Measurements from ENCODE around the gene ZSWIM4. TPM values are rescaled to one million over a fixed set of nuclear protein-coding genes. Genes with fewer than 3 reads are reported as not detected.

Gene ZSWIM4
- total RNA-seq, 4 donors from 2014 or later = 6.9 to 15.6 (median 8.9) TPM

DNA sequence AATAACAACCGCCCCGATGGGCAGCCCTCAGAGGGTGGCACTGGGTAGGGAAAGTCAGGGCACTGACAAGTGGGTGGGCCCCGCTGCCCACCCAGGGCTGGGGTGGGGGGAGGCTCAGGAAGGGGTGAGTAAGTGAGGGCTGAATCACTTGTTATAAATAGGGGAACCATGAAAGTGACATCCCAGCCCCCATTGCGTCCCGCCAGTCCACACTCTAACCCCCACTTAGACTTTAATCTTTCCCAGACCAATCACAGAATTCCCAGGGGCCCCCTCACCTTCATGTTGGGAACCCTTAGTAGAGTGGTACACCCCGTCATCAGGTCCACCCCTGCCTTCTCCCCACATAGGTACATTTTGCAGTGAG, 44.7 kb downstream of the ZSWIM4 start:
- TF ChIP-seq, protein P1, sequence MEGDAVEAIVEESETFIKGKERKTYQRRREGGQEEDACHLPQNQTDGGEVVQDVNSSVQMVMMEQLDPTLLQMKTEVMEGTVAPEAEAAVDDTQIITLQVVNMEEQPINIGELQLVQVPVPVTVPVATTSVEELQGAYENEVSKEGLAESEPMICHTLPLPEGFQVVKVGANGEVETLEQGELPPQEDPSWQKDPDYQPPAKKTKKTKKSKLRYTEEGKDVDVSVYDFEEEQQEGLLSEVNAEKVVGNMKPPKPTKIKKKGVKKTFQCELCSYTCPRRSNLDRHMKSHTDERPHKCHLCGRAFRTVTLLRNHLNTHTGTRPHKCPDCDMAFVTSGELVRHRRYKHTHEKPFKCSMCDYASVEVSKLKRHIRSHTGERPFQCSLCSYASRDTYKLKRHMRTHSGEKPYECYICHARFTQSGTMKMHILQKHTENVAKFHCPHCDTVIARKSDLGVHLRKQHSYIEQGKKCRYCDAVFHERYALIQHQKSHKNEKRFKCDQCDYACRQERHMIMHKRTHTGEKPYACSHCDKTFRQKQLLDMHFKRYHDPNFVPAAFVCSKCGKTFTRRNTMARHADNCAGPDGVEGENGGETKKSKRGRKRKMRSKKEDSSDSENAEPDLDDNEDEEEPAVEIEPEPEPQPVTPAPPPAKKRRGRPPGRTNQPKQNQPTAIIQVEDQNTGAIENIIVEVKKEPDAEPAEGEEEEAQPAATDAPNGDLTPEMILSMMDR (IDR thresholded peaks at IDR 0.05) = no peak
- TF ChIP-seq POLR2A (IDR thresholded peaks at IDR 0.05) = no peak
- peaks cover 23 to 70% of the 10 kb centered on the region in 2 donors for H3K4me1 ChIP-seq
- peak overlapping the region; percentile 92 to 99 (median 96) for H3K27ac ChIP-seq
- H3K27me3 ChIP-seq = no peaks in the 10 kb centered on the region
- intact Hi-C loops (cut with DNase I) = loop anchor here (5.0 kb wide), 1 partner anchor 43 kb away; the partner anchor contains the start of gene ZSWIM4
- H3K4me3 ChIP-seq (replicated peaks in 1 of 3) = peak overlapping the region in 2 of 3 donors; percentile 10 to 94
- H3K36me3 ChIP-seq = peaks cover 6 to 8% of the 10 kb centered on the region in 2 donors
- 24 to 26% methylated on average over 5 of the region's 6 CpGs for WGBS, 2 donors
- H3K9me3 ChIP-seq = no peaks in the 10 kb centered on the region
- no peak for DNase-seq

DNA sequence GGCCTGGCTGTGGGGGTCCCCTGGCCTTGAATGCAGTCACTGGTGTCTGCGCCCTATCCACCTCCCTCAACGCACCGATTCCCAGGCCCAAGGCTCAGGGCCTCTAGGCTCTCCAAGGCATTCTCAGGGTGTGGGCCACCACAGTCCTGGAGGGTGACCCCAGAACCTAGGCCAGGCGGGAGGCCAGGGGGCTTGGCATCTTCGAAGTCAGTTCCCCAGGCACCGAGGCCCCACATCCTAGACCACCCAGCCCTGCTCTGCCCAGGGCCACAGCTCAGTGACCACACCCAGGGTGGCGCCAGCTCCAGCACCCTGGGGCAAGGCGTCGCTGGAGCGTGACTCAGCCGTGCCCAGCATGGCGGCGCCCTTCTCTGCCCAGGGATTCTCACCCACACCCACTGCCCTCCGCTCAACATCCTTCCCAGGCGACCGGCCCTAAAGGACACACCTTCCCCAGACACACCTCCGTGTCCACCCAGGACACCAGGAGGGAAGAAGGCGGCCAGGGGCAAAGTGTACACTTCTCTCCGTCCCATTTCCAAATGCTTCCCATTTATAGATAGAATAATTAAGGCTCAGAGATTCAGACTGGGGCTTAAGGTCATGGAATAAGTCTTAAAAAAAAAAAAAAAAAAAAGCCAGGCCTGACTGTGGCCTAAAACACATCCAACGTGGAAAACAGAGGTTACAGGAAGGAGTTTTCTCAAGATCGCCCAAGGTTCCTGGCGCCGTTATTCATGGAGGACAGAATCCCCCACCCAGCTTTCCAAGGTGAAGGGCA, 45.3 kb downstream of the ZSWIM4 start:
- Histone ChIP-seq H3K27me3 (no peaks in the 10 kb centered on the region), H3K36me3 (peaks cover 6 to 8% of the 10 kb centered on the region in 2 donors), H3K27ac (peak overlapping the region; percentile 92 to 99 (median 96)), H3K9me3 (no peaks in the 10 kb centered on the region), H3K4me1 (peaks cover 23 to 70% of the 10 kb centered on the region in 2 donors), H3K4me3 (replicated peaks in 1 of 3) (peak overlapping the region in 2 of 3 donors; percentile 26 to 94)
- peak; percentile 31 to 47 for DNase-seq
- intact Hi-C loops (cut with DNase I) = loop anchor here (5.0 kb wide), 1 partner anchor 43 kb away; the partner anchor contains the start of gene ZSWIM4
- 58 to 61% methylated on average over 16 to 19 of the region's 23 CpGs for WGBS, 2 donors
- TF ChIP-seq POLR2A (IDR thresholded peaks at IDR 0.05) = no peak
- TF ChIP-seq, protein P1 (IDR thresholded peaks at IDR 0.05) = no peak

DNA sequence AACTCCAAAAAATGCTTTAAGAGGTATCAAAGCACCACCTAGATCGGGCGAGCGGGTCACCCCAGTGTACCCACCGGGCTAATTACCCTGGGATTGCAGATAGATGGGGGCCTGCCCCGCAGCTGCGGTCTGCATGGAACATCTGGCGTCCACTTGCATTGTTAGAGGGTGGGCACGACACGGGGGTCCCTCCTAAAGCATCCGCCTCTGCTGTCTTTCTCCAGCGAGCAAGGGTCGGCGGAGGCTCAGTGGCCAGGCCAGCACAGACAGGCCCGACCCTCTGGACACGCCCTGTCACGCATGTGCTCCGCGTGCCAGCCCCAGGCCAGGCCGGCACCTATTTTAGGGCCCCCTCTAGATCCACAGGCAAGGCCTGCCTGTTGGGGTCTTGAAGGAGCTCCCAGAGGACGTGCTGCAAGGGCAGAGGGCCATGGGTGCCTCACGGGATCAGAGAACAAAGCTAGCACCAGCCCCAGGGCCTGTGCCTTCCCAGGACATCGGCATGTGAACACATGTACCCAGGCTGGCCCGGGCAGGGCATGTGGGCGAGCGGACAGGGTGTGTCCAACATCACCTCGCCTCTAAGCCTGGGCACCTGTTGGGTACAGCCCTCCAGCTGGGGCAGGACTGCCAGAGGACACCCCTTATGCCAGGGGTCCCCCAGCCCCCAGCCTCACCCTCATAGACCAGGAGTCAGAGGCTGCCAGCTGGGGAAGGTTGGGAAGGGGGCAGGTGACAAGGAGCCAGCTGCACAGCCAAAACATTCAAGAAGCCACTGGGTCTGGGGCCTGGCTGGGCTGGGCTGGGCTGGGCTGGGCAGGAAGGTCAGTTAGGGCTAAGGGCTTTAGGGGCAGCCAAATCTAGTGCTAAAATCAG, 46.1 kb downstream of the ZSWIM4 start:
- intact Hi-C loops (cut with DNase I) = loop anchor here (5.0 kb wide), 1 partner anchor 44 kb away; the partner anchor contains the start of gene ZSWIM4
- H3K4me1 ChIP-seq = peaks cover 24 to 68% of the 10 kb centered on the region in 2 donors
- peak overlapping the region; percentile 26 to 94 (median 33) for H3K4me3 ChIP-seq (replicated peaks in 1 of 3)
- H3K9me3 ChIP-seq = no peaks in the 10 kb centered on the region
- H3K27ac ChIP-seq = peak overlapping the region; percentile 92 to 99 (median 96)
- peak; percentile 48 to 52 for DNase-seq
- no peaks in the 10 kb centered on the region for H3K27me3 ChIP-seq
- TF ChIP-seq, protein P1 (IDR thresholded peaks at IDR 0.05) = no peak
- no peak for TF ChIP-seq POLR2A (IDR thresholded peaks at IDR 0.05)
- WGBS, 2 donors = 54 to 89% methylated on average over 14 to 22 of the region's 26 CpGs
- H3K36me3 ChIP-seq = no peaks in the 10 kb centered on the region

DNA sequence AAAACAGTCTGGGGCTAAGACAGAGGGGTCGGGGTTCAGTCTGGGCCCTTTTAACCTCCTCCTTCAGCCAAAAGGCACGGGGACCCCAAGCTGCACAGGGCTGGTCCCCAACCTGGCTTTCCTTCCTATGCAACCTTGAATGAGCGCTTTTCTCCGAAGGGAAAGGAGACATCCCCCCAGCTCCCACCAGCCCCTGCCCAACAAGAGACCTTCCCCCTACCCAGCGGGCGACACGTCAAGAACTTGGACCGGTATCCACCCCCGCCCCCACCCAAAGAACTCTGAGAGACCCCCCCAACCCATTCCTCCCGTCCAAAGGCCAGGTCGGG, 46.7 kb downstream of the ZSWIM4 start:
- peaks cover 27 to 68% of the 10 kb centered on the region in 2 donors for H3K4me1 ChIP-seq
- WGBS, 2 donors = 8 to 20% methylated on average over 9 to 10 of the region's 11 CpGs
- H3K36me3 ChIP-seq = no peaks in the 10 kb centered on the region
- no peaks in the 10 kb centered on the region for H3K9me3 ChIP-seq
- no peaks in the 10 kb centered on the region for H3K27me3 ChIP-seq
- intact Hi-C loops (cut with DNase I) = loop anchor here (5.0 kb wide), 1 partner anchor 45 kb away; the partner anchor contains the start of gene ZSWIM4
- H3K4me3 ChIP-seq (replicated peaks in 1 of 3) = peak overlapping the region; percentile 6 to 94 (median 84)
- no peak for DNase-seq
- H3K27ac ChIP-seq = peak overlapping the region; percentile 92 to 99 (median 96)
- TF ChIP-seq POLR2A (IDR thresholded peaks at IDR 0.05) = no peak
- TF ChIP-seq, protein P1 (IDR thresholded peaks at IDR 0.05) = no peak
